SK-N-SH treated with all-trans-retinoic acid at 6 μM for 48 hours (cell line): Measurements from ENCODE around the gene NTF3.

Experiments used
- CREB5 ChIP-seq: fragments of 250-450 bp; sonication (Bioruptor Pico); IDR thresholded peaks from 2 replicates; pipeline ENCODE4 v1.5.1; 2020; ENCODE audit warnings: low read depth, mild to moderate bottlenecking, moderate library complexity
- CSDC2 ChIP-seq: fragments of 250-450 bp; sonication (Bioruptor Pico); IDR thresholded peaks from 2 replicates; pipeline ENCODE4 v1.5.0; 2020; ENCODE audit warnings: mild to moderate bottlenecking, moderate library complexity
- GLIS3 ChIP-seq: fragments of 250-450 bp; sonication (Bioruptor Pico); IDR thresholded peaks from 2 replicates; pipeline ENCODE4 v1.5.0; 2020; ENCODE audit warnings: mild to moderate bottlenecking, moderate library complexity
- OSR1 ChIP-seq: fragments of 250-450 bp; sonication (Bioruptor Pico); IDR thresholded peaks from 2 replicates; pipeline ENCODE4 v1.8.0; 2022; ENCODE audit warnings: moderate library complexity, mild to moderate bottlenecking, inconsistent platforms
- PATZ1 ChIP-seq: fragments of 250-450 bp; sonication (Bioruptor Pico); IDR thresholded peaks from 2 replicates; pipeline ENCODE4 v1.8.0; 2020; ENCODE audit warnings: mild to moderate bottlenecking, moderate library complexity, borderline replicate concordance
- PPARA ChIP-seq: fragments of 250-450 bp; sonication (Bioruptor Pico); IDR thresholded peaks from 2 replicates; pipeline ENCODE4 v1.5.0; 2020; ENCODE audit warnings: mild to moderate bottlenecking, borderline replicate concordance
- ZC3H10 ChIP-seq: fragments of 250-450 bp; sonication (Bioruptor Pico); IDR thresholded peaks from 2 replicates; pipeline ENCODE4 v1.5.1; 2021; ENCODE audit warnings: mild to moderate bottlenecking, moderate library complexity
- ZFP3 ChIP-seq: fragments of 250-450 bp; sonication (Bioruptor Pico); IDR thresholded peaks from 2 replicates; pipeline ENCODE4 v1.5.0; 2020; ENCODE audit warnings: mild to moderate bottlenecking, moderate library complexity
- ZFP30 ChIP-seq: fragments of 450-650 bp; formaldehyde crosslinking; IDR thresholded peaks from 2 replicates; pipeline ENCODE4 v1.5.0; 2022; ENCODE audit warnings: mild to moderate bottlenecking, moderate library complexity
- ZNF70 ChIP-seq: fragments of 450-650 bp; formaldehyde crosslinking; IDR thresholded peaks from 2 replicates; pipeline ENCODE4 v1.5.0; 2020; ENCODE audit warnings: mild to moderate bottlenecking, moderate library complexity

- TF ChIP-seq OSR1 (CRISPR knock-in tag) (no peak), CSDC2 (no peak), ZNF70 (no peak), CREB5 (CRISPR knock-in tag) (no peak), PATZ1 (no peak), PPARA (CRISPR knock-in tag) (no peak), ZFP3 (no peak), ZFP30 (CRISPR knock-in tag) (no peak), ZC3H10 (CRISPR knock-in tag) (no peak), GLIS3 (CRISPR knock-in tag) (no peak)
Observed at GRCh38 chr12:5428332-5429221, 3.3 kb upstream of the NTF3 start.
